Measurements from ENCODE around the gene YJU2.
"Not testable (repeated sequence)": the region's sequence is repeated elsewhere in the genome, so short reads cannot be mapped to it uniquely, and the experiment has no call there.

YJU2 gene

DNA sequence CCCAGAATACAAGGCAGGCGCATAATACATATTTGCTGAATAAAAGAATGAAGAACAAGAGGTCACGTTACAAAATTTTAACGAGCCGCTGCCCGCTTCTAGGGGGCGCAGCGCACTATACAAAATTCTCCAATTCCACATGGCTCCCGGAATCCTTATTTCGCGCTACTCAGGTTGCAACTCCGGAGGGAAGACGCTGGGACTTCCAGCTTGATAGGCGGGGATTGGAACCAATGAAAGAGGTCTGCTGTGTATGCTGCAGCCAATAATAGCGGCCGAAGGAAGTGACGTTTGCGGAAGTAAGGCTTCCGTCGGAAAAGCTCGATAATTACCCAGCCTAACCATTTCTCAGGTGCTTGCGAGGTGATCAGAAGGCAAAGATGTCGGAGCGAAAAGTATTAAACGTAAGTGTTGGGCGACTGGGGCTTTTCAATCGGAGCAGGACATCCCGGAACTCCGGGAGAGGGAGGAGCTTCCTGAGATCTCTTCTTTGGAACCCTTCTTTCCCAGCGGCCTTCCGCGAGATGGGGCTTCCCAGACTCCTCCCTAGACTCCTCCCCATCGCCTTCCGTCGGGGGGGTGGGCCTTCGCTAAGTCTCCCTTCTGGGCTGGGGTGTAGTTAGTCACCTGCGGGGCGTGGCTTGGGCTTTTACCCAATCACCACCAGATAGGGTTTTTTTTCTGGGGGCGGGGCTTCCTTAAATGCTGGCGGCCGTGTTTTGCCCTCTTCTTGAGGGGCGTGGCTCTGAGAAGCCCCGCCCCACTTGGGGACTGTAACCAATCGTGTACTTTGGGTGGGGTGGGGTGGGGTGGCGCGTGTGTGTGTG, at the start of gene YJU2:
Gene YJU2 (plus strand): TSS at position 314 of the 827 bp plus-strand sequence. CDS start 67 bp downstream, at position 381.
- peak; percentile 99 for DNase-seq (ENCODE audit: low spot score)

DNA sequence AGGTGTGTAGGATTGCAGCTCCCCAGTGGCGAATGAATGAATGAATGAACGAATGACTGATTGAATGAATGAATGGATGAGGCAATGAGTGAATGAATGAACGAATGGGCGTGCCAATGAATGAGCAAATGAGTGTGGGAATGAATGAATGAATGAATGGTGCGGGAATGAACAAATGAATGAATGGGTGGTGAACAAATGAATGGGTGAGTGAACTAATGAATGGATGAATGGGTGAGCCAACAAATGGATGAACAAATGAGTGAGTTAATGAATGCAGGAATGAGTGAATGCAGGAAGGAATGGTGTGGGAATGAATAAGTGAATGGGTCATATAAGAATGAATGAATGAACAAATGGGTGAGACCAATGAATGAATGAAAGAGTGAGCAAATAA, 49.7 kb upstream of the YJU2 start:
- DNase-seq (ENCODE audit: low spot score), result no peak

DNA sequence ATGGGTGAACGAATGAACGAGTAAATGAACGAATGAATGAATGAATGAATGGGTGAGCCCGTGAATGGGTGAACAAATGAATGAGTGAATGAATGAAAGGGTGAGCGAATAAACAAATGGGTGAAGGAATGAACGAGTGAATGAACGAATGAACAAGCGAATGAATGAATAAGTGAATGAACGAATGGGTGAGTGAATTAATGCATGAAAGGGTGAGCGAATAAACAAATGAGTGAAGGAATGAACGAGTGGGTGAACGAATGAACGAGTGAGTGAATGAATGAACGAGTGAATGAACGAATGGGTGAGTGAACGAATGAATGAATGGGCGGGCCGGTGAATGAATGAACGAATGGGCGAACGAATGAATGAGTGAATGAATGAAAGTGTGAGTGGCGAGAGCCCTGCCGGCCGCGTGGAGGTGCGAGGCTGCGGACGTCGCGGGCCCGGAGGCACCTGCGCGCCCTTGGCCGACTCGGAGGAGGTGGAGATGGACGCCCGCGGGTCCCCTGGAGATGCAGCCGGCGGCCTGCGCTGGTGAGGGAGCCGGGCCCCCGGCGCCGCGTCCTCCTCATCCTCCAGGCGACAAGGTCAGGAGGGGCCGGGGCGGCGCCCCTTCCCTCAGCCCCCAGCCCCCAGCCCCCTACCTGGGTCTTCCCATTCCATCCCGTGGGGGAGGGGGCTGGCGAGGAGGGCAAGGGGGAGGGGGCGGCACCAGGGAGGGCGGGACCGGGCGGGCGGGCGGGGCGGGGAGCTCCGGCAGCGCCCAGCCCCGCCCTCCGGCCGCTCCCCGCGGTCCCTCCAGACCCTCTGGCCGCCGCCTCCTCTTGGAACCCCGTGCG, 49.0 kb upstream of the YJU2 start:
- DNase-seq (ENCODE audit: low spot score), result peak; percentile 39

DNA sequence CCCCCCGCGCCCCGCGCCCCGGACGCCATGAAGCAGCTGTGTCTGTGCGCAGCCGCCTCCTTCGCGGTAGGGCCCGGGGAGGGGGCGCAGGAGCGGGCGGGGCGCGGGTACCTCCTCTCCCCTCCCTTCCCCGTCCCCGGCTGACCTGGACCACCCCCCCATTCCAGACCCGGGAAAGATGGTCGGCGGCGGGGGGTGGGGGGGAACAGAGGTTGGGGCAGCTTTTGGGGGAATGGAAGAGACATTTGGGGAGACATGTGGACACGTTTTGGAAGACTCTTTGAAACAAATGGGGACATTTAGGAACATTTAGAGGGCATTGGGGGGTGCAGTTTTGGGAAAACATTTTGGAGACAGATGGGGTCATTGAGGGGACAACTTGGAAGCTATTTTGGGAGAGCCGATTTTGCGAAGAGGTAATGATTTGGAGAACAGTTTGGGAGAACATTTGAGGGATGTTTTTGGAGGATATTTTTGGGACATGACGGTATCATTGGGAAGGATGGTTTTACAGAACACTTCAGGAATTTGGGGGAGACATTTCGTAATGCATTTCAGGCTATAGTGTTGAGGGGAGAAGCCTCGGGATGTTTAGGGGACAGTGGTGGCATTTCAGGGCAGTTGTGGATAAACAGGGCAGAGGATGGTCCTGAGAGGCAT, 48.3 kb upstream of the YJU2 start:
- no peak for DNase-seq (ENCODE audit: low spot score)

DNA sequence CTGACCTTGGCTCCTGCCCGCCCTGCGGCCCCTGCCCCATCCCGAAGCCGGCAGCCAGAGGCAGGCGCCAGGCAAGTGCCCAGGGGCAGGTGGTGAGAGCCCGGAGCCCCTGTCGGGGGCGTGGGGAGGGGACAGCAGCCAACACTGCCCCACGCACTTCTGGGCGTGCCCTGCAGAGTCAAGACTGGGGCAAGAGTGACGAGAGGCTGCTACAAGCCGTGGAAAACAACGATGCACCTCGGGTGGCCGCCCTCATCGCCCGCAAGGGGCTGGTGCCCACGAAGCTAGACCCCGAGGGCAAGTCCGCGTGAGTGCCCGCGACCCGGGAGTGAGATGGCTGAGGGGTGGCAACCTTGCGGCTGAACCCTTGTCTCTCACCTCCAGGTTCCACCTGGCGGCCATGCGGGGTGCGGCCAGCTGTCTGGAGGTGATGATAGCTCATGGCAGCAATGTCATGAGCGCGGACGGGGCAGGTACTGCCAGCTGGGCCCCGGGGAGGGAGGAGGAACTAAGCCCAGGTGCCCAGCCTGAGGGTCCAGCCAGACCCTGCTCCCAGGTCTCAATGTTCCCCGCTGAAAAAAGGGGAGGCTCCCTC, 47.1 kb upstream of the YJU2 start:
- no peak for DNase-seq (ENCODE audit: low spot score)

DNA sequence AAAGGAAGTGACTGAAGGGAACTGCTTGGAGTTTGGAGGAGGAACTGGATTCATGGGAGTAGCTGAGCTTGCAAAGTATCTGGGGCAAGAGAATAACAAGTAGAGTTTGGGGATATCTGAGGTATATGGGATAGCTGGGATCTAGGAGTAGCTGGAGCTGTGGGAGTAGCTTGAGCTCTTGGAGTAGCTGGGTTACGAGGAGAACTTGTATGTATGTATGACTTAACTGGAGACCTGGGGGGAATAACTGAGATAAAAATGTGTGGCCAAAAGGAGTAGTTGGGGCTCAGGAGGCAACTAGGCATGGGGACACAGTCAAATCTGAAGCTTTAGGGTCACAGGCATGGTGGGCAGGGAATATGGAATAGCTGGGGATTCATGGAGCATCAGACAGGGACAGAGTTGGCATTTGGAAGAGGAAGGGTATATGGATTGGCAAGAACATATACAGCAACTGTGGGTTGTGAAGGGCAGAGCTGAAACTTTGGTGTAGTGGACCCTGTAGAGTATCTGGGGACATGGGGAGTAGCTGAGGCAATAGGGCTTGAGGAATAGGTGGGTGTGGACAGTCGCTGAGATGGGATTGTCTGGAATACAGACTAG, 45.8 kb upstream of the YJU2 start:
- no peak for DNase-seq (ENCODE audit: low spot score)

DNA sequence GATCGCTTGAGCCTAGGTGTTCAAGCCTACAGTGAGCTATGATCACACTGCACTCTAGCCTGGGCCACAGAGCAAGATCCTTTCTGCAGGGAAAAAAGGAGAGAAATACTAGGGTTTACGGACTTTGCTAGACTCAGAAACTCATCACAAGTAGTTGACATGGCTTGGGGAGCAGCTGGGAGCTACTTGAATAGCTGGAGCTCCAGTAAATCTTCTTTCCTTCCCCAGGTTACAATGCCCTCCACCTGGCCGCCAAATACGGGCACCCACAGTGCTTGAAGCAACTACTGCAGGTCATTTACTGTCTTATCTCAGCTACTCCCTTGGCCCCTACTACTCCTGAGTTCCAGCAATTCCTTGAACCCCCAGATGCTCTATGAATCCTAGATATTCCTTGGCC, 45.1 kb upstream of the YJU2 start:
- no peak for DNase-seq (ENCODE audit: low spot score)

DNA sequence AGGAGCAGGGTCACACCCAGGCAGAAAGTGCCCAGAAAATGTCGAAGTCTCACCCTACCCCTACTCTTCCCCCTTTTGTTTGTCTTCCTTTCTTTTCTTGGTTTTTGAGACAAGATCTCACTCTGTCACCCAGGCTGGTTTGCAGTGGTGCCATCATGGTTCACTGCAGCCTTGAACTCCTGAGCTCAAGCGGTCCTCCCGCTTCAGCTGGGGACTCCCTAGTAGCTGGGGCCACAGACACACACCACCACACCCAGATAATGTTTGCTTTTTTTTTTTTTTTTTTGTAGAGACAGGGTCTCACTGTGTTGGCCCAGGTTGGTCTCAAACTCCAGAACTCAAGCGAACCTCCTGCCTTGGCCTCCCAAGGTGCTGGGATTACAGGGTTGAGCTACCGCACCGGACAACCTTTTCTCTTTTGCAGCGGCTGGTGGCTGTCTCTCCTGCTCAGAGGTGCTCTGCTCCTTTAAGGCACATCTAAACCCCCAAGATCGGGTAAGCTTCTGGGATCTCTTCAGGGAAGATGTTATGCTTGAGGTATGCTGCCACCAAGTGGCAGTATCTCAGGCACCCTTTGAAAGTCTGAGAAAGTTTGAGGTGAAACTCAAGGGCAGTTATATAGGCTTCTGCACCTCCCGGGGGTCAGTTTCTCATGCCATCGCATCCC, 39.9 kb upstream of the YJU2 start:
- peak; percentile 41 for DNase-seq (ENCODE audit: low spot score)

DNA sequence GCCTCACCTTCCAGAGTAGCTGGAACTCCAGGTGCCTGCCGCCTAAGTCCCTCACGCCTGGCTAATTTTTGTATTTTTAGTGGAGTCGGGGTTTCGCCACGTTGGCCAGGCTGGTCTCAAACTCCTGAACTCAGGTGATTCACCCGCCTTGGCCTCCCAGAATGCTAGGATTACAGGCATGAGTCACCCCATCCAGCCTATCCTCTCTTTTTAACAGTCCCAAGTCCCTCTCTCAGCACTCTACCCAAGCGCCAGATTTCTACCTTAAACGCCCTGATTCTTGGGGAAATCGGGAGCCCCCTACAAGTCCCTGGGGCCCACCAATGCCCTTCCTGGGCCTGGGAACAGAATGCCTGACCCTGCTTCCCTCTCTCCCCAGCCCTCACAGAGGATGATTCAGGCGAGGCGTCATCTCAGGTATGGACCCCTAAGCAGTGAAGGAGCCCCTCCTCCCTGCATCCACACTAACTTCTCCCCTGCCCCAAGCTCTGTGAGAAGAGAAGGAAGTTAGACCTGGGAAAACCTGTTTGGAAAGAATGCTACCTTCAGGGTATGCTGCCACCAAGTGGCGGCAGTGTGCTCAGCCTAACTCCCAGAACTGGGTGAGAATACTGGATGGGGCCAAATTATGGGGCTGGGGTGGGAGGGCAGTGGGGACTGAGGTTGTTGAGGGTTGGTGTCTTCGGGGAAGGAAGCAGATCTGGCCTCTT, 38.3 kb upstream of the YJU2 start:
- DNase-seq (ENCODE audit: low spot score), result peak; percentile 54

DNA sequence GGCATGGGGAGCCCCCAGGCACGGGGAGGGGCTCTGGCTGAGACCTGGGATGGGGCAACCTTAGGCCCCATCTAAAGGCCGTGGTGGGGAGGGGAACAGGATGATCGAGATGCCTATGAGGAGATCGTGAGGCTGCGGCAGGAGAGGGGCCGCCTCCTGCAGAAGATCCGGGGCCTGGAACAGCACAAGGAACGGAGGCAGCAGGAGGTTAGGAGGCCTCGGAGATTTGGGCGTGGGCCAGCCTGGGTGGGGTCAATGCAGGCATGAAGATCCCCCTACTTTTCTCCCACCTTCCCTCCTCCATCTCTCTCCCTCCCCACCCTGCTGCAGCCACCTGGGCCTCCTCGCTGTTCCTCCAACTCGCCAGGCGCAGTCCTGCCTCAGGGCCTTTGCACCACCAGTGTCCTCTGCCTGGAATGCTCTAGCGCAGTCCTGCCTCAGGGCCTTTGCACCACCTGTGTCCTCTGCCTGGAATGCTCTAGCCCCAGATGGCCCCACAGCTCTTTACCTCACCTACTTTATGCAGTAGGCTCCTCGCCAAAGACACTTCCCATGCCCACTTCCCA, 36.6 kb upstream of the YJU2 start:
- no peak for DNase-seq (ENCODE audit: low spot score)

DNA sequence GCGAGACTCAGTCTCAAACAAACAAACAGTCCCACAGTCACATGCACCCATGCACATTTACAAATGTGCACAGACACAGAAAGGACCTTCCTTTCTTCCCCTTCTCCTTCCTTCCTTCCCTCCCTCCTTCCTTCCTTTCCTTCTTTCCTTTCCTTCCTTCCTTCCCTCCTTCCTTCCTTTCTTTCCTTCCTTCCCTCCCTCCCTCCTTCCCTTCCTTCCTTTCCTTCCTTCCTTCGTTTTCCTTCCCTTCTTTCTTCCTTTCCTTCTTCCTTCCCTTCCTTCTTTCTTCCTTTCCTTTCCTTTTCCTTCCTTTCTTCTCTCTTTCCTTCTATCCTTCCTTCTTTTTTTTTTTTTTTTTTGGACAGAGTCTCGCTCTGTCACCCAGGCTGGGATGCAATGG, 33.8 kb upstream of the YJU2 start:
- DNase-seq (ENCODE audit: low spot score), result no peak

DNA sequence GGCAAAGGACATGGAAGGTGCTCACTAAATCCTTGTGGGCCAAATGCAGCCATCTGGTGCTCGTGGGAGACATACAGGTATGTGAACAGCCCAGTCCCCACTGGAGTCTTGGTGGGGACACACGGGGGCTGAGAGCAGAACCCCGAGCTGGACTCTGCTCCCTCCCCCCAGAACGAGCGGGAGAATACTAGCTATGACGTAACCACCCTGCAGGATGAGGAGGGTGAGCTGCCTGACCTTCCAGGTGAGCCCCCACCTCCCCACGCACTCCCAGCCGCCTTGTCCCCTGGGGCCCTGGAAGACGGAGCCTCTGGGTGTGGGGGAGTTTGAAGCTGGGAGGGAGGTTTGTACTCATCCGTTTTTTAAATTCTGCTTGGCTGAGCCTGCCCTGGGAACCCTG, 31.1 kb upstream of the YJU2 start:
- DNase-seq (ENCODE audit: low spot score), result no peak

DNA sequence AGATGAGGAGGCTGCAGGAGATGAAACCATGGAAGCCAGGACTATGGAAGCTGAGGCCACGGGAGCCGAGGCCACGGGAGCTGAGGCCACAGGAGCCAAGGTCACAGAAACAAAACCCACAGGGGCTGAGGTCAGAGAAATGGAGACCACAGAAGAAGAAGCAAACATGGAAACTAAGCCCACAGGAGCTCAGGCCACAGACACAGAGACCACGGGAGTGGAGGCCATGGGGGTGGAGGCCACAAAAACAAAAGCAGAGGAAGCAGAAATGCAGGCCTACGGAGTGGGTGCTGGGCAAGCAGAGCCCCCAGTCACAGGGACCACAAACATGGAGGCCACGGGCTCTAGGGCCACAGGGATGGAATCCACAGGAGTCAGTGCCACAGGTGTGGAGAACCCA, 30.0 kb upstream of the YJU2 start:
- no peak for DNase-seq (ENCODE audit: low spot score)

DNA sequence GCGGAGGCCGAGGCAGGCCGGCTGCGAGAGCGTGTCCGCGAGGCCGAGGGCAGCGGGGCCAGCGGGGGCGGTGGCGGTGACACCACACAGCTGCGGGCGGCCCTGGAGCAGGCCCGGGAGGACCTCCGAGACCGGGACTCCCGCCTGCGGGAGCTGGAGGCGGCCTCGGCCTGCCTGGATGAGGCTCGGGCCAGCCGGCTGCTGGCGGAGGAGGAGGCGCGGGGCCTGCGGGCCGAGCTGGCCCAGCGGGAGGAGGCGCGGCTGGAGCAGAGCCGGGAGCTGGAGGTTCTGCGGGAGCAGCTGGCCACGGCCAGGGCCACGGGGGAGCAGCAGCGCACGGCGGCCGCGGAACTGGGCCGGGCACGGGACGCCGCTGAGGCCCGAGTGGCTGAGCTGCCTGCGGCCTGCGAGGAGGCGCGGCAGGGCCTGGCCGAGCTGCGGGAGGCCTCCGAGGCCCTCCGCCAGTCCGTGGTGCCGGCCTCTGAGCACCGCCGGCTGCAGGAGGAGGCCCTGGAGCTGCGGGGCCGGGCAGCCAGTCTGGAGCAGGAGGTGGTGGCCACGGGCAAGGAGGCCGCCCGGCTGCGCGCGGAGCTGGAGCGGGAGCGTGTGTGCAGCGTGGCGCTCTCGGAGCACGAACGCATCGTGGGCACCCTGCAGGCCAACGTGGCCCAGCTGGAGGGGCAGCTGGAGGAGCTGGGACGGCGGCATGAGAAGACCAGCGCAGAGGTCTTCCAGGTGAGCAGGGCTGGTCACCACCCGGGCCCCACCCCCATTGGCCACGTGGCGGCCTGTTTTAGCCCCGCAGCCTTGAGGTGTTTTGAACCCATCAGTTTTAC, 29.2 kb upstream of the YJU2 start:
- peak; percentile 6 for DNase-seq (ENCODE audit: low spot score)

DNA sequence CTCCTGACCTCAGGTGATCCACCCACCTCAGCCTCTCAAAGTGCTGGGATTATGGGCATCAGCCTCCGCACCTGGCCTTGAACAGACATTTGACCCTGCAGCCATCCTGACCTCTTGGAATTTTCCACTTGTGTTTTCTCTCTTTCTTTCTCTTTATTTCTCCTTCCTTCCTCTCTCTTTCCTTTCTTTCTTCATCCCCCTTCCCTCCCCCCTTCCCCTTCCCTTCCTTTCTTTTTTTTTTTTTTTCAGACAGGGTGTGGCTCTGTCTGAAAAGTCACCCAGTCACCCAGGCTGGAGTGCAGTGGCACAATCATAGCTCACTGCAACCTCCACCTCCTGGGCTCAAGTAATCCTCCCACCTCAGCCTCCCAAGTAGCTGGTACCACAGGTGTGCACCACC, 28.4 kb upstream of the YJU2 start:
- DNase-seq (ENCODE audit: low spot score), result not testable (repeated sequence)

DNA sequence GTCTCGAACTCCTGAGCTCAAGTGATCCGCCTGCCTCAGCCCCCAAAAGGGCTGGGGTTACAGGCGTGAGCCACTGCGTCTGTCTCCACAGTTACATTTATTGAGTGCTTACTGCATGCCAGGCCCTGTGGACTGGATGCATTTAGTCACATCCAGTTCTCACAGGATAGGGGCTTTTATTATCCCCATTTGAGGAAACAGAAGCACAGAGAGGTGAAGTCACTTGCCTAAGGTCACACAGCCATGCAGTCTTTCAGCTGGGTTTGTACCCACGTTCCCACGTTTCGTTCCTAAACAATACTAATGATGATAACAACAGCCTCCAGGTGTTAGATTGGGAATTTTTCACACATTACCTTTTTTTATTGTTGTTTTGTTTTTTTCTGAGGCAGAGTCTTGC, 26.7 kb upstream of the YJU2 start:
- DNase-seq (ENCODE audit: low spot score), result peak; percentile 2

DNA sequence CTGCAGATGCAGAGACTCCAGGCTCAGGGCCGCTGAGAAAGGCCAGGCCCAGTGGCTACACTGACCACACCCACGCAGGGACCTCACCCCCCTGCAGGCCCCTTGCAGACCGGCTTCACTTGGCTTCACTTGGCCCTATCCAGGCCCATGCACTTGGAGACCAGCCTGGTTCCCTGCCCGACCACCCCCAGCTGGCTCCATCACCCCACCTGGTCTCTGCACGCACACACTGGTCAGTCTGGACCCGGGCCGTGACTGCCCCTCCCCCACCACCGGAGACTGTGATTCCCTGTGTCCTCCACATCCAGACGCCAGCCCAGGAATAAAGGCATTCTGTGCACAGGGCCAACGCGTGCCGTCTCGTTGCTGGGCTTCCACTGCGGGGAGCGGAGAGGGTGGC, 22.4 kb upstream of the YJU2 start:
- DNase-seq (ENCODE audit: low spot score), result peak; percentile 14

DNA sequence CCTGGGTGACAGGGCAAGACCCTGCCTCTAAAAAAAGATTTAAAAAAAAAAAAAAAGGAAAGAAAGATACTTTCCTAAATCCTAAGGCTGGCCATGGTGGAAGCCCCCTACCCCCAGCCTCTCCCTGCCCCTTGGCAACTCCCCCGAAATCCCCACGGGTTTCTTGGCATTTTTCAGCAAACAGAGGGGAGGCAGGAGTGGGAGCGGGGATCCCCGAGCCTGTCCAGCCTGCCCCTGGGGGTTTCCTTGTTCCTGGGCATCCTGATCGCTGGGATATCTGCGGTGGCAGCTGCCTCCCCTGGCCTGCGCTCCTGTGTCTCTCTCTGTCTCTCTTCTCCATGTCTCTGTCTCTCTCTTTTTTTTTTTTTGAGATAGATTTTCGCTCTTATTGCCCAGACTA, 21.0 kb upstream of the YJU2 start:
- DNase-seq (ENCODE audit: low spot score), result no peak

DNA sequence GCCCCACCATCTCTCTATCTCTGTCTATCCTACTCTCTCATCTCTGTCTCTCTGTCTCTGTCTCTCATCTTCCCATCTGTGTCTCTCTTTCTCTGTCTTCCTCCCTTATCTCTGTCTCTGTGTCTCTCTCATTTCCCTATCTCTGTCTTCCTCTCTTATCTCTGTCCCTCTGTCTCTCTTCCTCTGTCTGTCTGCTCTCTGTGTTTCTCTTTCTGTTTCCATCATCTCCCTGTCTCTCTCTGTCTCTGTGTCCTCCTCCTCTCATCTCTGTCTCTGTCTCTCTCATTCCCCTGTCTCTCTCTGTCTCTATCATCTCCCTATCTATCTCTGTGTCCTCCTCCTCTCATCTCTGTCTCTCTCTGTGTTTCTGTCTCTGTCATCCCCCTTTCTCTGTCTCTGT, 19.1 kb upstream of the YJU2 start:
- DNase-seq (ENCODE audit: low spot score), result no peak
